Measurements from ENCODE around the gene GPR39. TPM values are rescaled to one million over a fixed set of nuclear protein-coding genes. Genes with fewer than 3 reads are reported as not detected.

Gene GPR39
- total RNA-seq, 3 donors from 2014 or later (not counting 1 experiment from before 2014, with no cell fraction given) = not detected

- intact Hi-C loops (cut with micrococcal nuclease) = no loop called here
- TF ChIP-seq CTCF (IDR thresholded peaks at IDR 0.05) = no peak
- DNase-seq (no peak), ATAC-seq (no peak)
- WGBS (ENCODE audit: insufficient coverage) = 6% methylated on average over 21 of the region's 25 CpGs
- H3K27ac ChIP-seq (ENCODE audit: low read length) = no peak overlapping the region
- Mint-ChIP-seq H3K4me1 (no peaks in the 10 kb centered on the region), H3K36me3 (no peaks in the 10 kb centered on the region), H3K9me3 (peaks cover 0 to 2% of the 10 kb centered on the region in 2 donors), H3K4me3 (no peak overlapping the region), H3K27me3 (ENCODE audit: low read depth in 2 of 2) (peaks cover 16 to 22% of the 10 kb centered on the region in 2 donors), H3K27ac (no peak overlapping the region)
- H3K4me3 ChIP-seq (ENCODE audit: low read length) = no peak overlapping the region
- peaks cover 2% of the 10 kb centered on the region for H3K9me3 ChIP-seq (ENCODE audit: control insufficient read depth, insufficient read depth, low read length)
- H3K4me1 ChIP-seq (ENCODE audit: control insufficient read depth, insufficient read depth, low read length) = no peaks in the 10 kb centered on the region
- peaks cover 7% of the 10 kb centered on the region for H3K27me3 ChIP-seq (ENCODE audit: control insufficient read depth, insufficient read depth, low read length)
- H3K36me3 ChIP-seq (ENCODE audit: control insufficient read depth, insufficient read depth, low read length) = no peaks in the 10 kb centered on the region
Measured at GRCh38 chr2:132668189-132668823, 251.7 kb downstream of the GPR39 start.

DNA sequence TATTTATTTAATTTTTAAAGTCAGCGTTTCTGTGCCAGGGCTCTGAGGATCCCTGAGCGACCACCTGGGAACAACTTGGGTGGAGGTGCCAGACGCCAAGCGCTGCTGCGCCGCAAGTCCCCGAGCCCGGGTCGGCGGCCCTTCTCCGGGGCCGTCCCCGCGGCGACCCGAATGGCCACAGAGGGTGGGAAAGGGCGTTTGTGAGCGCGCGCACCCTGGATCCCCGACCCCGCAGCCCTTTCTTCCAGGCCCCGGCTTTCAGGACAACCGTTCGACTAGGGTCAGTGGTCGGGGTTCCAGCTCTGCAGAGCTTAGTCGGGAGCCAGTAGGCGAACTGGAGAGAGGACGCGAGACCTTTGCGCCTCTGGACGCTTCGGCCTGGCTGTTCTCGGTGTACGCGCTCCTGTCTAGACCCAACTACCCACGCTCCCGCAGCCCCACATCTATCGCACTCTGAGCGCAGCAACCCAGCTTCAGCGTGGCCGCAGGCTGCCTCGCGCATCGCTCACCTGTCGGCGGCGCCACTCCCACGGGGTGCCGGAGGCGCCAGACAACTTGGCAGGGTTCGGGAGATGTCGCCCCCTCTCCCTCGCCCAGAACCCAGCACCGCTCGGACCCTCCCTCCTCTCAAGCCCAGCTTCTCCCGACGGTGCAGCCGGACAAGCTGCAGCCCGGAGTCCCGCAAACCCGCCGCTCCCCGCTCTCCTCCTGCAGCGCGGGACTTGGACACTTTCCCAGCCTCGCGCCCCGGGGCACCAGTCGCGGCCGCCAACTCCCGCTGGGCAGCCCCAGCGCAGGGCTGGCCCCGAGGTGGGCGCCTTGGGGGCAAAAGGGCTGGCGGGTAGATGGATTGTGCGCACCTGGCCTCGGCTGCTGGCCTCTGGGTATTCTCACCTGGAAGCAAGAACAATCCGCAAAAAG lies 252.6 kb downstream of the GPR39 start:
- peaks cover 16 to 22% of the 10 kb centered on the region in 2 donors for H3K27me3 Mint-ChIP-seq (ENCODE audit: low read depth in 2 of 2)
- no peak overlapping the region for H3K4me3 Mint-ChIP-seq
- Histone ChIP-seq H3K9me3 (ENCODE audit: control insufficient read depth, insufficient read depth, low read length) (peaks cover 2% of the 10 kb centered on the region), H3K27ac (ENCODE audit: low read length) (no peak overlapping the region), H3K27me3 (ENCODE audit: control insufficient read depth, insufficient read depth, low read length) (peaks cover 7% of the 10 kb centered on the region), H3K4me3 (ENCODE audit: low read length) (no peak overlapping the region), H3K4me1 (ENCODE audit: control insufficient read depth, insufficient read depth, low read length) (no peaks in the 10 kb centered on the region), H3K36me3 (ENCODE audit: control insufficient read depth, insufficient read depth, low read length) (no peaks in the 10 kb centered on the region)
- no peaks in the 10 kb centered on the region for H3K9me3 Mint-ChIP-seq
- ATAC-seq (no peak), DNase-seq (no peak)
- no peak overlapping the region for H3K27ac Mint-ChIP-seq
- intact Hi-C loops (cut with micrococcal nuclease) = no loop called here
- TF ChIP-seq CTCF (IDR thresholded peaks at IDR 0.05) = no peak
- H3K36me3 Mint-ChIP-seq = no peaks in the 10 kb centered on the region
- no peaks in the 10 kb centered on the region for H3K4me1 Mint-ChIP-seq
- WGBS (ENCODE audit: insufficient coverage) = 4% methylated on average over 80 of the region's 80 CpGs

DNA sequence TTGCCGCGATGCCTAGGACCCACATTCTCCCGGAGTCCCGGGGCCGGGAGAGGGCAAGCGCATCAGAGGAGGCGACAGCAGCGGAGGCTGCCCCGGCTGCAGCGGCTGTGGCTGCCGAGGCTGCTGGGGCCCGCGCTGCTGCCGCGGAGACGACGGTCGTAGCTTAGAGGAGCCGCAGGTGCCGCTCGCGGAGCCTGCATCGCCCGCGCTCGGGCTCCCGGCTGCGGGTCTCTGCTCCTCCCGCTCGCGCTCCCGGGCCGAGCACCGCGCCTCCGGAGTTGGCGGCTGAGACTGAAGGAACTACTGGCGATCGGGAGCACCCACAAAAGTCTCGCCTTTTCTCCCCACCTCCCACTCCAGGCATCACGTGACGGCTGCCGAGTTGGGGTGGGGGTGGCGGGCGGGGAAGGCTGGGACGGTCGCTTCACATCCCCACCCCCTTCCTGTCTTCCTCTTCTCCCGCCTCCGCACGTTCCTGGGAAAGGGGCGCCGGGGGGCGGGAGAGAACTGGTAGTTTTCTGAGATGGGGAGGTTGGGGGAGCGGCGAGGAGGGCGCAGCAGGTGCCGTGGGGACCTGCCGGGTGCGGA lies 253.4 kb downstream of the GPR39 start, which contains the start of gene LYPD1:
Gene LYPD1, minus strand, starts transcription at position 298 of the 588 bp plus-strand sequence. Its CDS starts 273 bp downstream, at position 25.
- DNase-seq (no peak), ATAC-seq (no peak)
- intact Hi-C loops (cut with micrococcal nuclease) = no loop called here
- Mint-ChIP-seq H3K36me3 (no peaks in the 10 kb centered on the region), H3K9me3 (no peaks in the 10 kb centered on the region), H3K27ac (no peak within 1 kb of the TSS), H3K27me3 (ENCODE audit: low read depth in 2 of 2) (peaks cover 16 to 22% of the 10 kb centered on the region in 2 donors), H3K4me1 (no peaks in the 10 kb centered on the region), H3K4me3 (no peak within 1 kb of the TSS)
- Histone ChIP-seq H3K4me1 (ENCODE audit: control insufficient read depth, insufficient read depth, low read length) (no peaks in the 10 kb centered on the region), H3K27ac (ENCODE audit: low read length) (no peak within 1 kb of the TSS), H3K27me3 (ENCODE audit: control insufficient read depth, insufficient read depth, low read length) (peaks cover 7% of the 10 kb centered on the region), H3K4me3 (ENCODE audit: low read length) (no peak within 1 kb of the TSS), H3K9me3 (ENCODE audit: control insufficient read depth, insufficient read depth, low read length) (peaks cover 2% of the 10 kb centered on the region), H3K36me3 (ENCODE audit: control insufficient read depth, insufficient read depth, low read length) (no peaks in the 10 kb centered on the region)
- TF ChIP-seq CTCF (IDR thresholded peaks at IDR 0.05) = no peak
- 5% methylated on average over 43 of the region's 59 CpGs for WGBS (ENCODE audit: insufficient coverage)

Data from natural killer cell (primary cell).